NB4 (cell line): Measurements from ENCODE around the gene CNTNAP2.

ENCODE experiments used
- CTCF ChIP-seq: IDR thresholded peaks from one replicate; pipeline ENCODE4 v1.5.1; 2012; ENCODE audit warnings: low read depth, low read length
- MAX ChIP-seq: IDR thresholded peaks from 2 replicates; pipeline ENCODE4 v1.6.1; 2011; ENCODE audit warnings: low read depth, low read length
- POLR2A ChIP-seq: IDR thresholded peaks from 2 replicates; pipeline ENCODE4 v1.6.1; 2011; ENCODE audit warnings: mild to moderate bottlenecking; ENCODE audit not compliant: insufficient read length; ENCODE audit errors: extremely low read depth

GRCh38 chr7:147759327-147759943 is 1642.8 kb downstream of the CNTNAP2 start:
- TF ChIP-seq POLR2A, result no peak
- no peak for TF ChIP-seq CTCF
- no peak for TF ChIP-seq MAX
